ENCODE results near the gene TSC1.

TSC1 gene

GRCh38 chr9:132857616-132858342 lies 86.6 kb downstream of the TSC1 start:
- DNase-seq, result no peak

GRCh38 chr9:132857031-132857430 lies 87.4 kb downstream of the TSC1 start:
- DNase-seq, result no peak

GRCh38 chr9:132855904-132856303 lies 88.5 kb downstream of the TSC1 start:
- no peak for DNase-seq

GRCh38 chr9:132854832-132855231 lies 89.6 kb downstream of the TSC1 start:
- no peak for DNase-seq

- DNase-seq, result no peak
Observed at GRCh38 chr9:132853482-132853881, 90.9 kb downstream of the TSC1 start.

GRCh38 chr9:132849185-132849706 lies 95.2 kb downstream of the TSC1 start:
- DNase-seq, result no peak

GRCh38 chr9:132846918-132847515 lies 97.4 kb downstream of the TSC1 start:
- no peak for DNase-seq

GRCh38 chr9:132846109-132846917 lies 98.1 kb downstream of the TSC1 start:
- DNase-seq, result no peak

- DNase-seq, result no peak
Observed at GRCh38 chr9:132842124-132843044, 102.0 kb downstream of the TSC1 start.

Measured in NCI-H510A (cell line).